ENCODE results near the gene TENM3.

Gene TENM3

DNA sequence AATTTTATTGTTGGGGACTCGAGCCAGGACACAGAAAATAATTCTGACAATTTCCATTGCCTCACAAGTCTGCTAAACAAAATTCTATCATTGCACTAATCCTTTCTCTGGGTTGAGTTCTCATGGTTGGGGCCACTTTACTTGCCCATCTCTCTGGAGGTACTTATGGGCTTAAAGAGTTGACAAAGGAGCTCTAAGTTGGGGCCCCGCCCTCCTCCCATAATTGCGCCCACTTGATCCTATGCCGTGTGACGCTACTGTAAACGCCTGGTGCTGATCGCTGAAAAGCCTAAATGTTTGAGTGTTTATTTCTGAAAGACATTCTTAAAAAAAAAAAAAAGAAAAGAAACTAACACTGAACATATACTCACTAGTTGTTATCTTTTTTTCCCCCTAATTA lies 103.0 kb downstream of the TENM3 start:
- no peaks in the 10 kb centered on the region for H3K9me3 ChIP-seq (ENCODE audit: insufficient read depth, low read length)
- no peak overlapping the region for H3K4me2 ChIP-seq (ENCODE audit: low read length)
- H3K27ac ChIP-seq (ENCODE audit: low read length): no peak overlapping the region
- no peaks in the 10 kb centered on the region for H3K27me3 ChIP-seq (ENCODE audit: low read depth, low read length)
- no peak overlapping the region for H3K4me3 ChIP-seq (ENCODE audit: low read length)
- H2AFZ ChIP-seq (ENCODE audit: low read depth, low read length): no peak overlapping the region
- H3K9ac ChIP-seq (ENCODE audit: low read length): no peak overlapping the region
- TF ChIP-seq CTCF (IDR thresholded peaks at IDR 0.05; ENCODE audit: low read depth, low read length) (no peak), EZH2phosphoT487 (IDR thresholded peaks at IDR 0.05; ENCODE audit: low read depth) (no peak)
- no peaks in the 10 kb centered on the region for H3K79me2 ChIP-seq (ENCODE audit: low read length)
- no peaks in the 10 kb centered on the region for H3K4me1 ChIP-seq (ENCODE audit: low read length)
- H4K20me1 ChIP-seq (ENCODE audit: insufficient read depth, low read length): no peaks in the 10 kb centered on the region
- no peaks in the 10 kb centered on the region for H3K36me3 ChIP-seq (replicated peaks; ENCODE audit: low read depth, low read length)

DNA sequence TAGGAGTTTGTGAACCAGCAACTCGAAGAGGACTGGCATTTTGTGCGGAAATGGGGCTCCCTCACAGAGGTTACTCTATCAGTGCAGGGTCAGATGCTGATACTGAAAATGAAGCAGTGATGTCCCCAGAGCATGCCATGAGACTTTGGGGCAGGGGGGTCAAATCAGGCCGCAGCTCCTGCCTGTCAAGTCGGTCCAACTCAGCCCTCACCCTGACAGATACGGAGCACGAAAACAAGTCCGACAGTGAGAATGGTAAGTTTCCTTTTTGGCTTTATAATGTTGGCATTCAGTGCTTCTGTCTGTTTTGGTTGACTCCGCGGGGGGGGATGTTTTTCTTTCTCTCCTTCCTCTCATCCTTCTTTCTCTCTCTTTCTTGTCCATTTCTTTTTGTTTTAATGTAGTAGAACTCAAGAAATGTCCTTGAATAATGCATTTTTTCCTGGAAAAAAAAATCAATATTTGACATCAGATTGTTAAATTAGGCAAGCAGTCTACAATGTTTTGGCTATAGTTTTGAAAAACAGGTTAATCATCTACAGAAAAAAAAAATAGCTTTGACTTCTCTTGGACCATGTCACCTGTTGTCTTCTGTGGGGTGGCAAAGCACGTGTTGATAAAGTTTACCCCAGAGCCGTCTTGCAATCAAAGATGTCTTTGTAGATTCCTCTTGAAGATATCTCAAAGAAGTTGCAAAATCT lies 103.6 kb downstream of the TENM3 start:
- Histone ChIP-seq H3K4me1 (ENCODE audit: low read length) (no peaks in the 10 kb centered on the region), H3K79me2 (ENCODE audit: low read length) (no peaks in the 10 kb centered on the region), H3K27me3 (ENCODE audit: low read depth, low read length) (no peaks in the 10 kb centered on the region), H2AFZ (ENCODE audit: low read depth, low read length) (no peak overlapping the region), H3K27ac (ENCODE audit: low read length) (no peak overlapping the region), H3K36me3 (replicated peaks; ENCODE audit: low read depth, low read length) (no peaks in the 10 kb centered on the region), H3K4me3 (ENCODE audit: low read length) (no peak overlapping the region), H4K20me1 (ENCODE audit: insufficient read depth, low read length) (no peaks in the 10 kb centered on the region), H3K9ac (ENCODE audit: low read length) (no peak overlapping the region), H3K4me2 (ENCODE audit: low read length) (no peak overlapping the region), H3K9me3 (ENCODE audit: insufficient read depth, low read length) (no peaks in the 10 kb centered on the region)
- TF ChIP-seq EZH2phosphoT487 (IDR thresholded peaks at IDR 0.05; ENCODE audit: low read depth) (no peak), CTCF (IDR thresholded peaks at IDR 0.05; ENCODE audit: low read depth, low read length) (no peak)

DNA sequence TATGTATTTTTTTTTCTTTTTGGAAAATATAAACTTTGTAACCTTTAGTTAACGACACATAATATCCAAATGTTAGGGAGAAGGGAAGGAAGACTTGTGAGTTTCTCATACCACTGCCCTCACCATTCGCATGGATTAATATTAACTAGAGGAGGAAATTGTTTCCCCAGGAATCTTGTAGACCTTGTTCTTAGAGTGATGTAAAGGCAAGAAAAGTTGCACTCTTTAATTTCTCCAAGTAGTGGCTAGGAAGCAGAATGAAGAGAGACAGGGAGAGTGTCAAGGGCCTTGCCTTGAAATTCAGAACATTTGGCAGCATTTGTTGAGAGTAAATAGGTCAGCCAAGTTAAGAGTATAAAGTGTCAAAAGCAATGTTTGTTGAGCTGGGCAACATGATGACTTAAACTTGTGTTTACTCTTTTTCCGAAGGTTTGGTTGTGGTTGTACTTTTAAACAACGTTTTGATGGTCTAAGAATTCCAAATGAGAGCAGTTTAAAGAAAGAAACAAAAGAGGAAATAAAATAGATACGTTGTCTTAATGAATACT lies 105.7 kb downstream of the TENM3 start:
- H3K4me3 ChIP-seq (ENCODE audit: low read length): no peak overlapping the region
- H3K9ac ChIP-seq (ENCODE audit: low read length): no peak overlapping the region
- H2AFZ ChIP-seq (ENCODE audit: low read depth, low read length): no peak overlapping the region
- H3K4me1 ChIP-seq (ENCODE audit: low read length): no peaks in the 10 kb centered on the region
- no peaks in the 10 kb centered on the region for H3K9me3 ChIP-seq (ENCODE audit: insufficient read depth, low read length)
- H3K27me3 ChIP-seq (ENCODE audit: low read depth, low read length): no peaks in the 10 kb centered on the region
- H3K4me2 ChIP-seq (ENCODE audit: low read length): no peak overlapping the region
- no peak for TF ChIP-seq CTCF (IDR thresholded peaks at IDR 0.05; ENCODE audit: low read depth, low read length)
- TF ChIP-seq EZH2phosphoT487 (IDR thresholded peaks at IDR 0.05; ENCODE audit: low read depth): no peak
- no peaks in the 10 kb centered on the region for H3K36me3 ChIP-seq (replicated peaks; ENCODE audit: low read depth, low read length)
- no peak overlapping the region for H3K27ac ChIP-seq (ENCODE audit: low read length)
- H3K79me2 ChIP-seq (ENCODE audit: low read length): no peaks in the 10 kb centered on the region
- no peaks in the 10 kb centered on the region for H4K20me1 ChIP-seq (ENCODE audit: insufficient read depth, low read length)

- H3K36me3 ChIP-seq (replicated peaks; ENCODE audit: low read depth, low read length): no peaks in the 10 kb centered on the region
Measured at GRCh38 chr4:182350041-182350440, 106.8 kb downstream of the TENM3 start.

More at GRCh38 chr4:182350041-182350440, 106.8 kb downstream of the TENM3 start:
- no peak overlapping the region for H3K9ac ChIP-seq (ENCODE audit: low read length)
- no peaks in the 10 kb centered on the region for H3K4me1 ChIP-seq (ENCODE audit: low read length)
- TF ChIP-seq EZH2phosphoT487 (IDR thresholded peaks at IDR 0.05; ENCODE audit: low read depth): no peak
- no peak for TF ChIP-seq CTCF (IDR thresholded peaks at IDR 0.05; ENCODE audit: low read depth, low read length)
- H3K27ac ChIP-seq (ENCODE audit: low read length): no peak overlapping the region
- no peak overlapping the region for H3K4me2 ChIP-seq (ENCODE audit: low read length)
- no peaks in the 10 kb centered on the region for H4K20me1 ChIP-seq (ENCODE audit: insufficient read depth, low read length)
- H3K79me2 ChIP-seq (ENCODE audit: low read length): no peaks in the 10 kb centered on the region
- no peaks in the 10 kb centered on the region for H3K27me3 ChIP-seq (ENCODE audit: low read depth, low read length)
- no peak overlapping the region for H2AFZ ChIP-seq (ENCODE audit: low read depth, low read length)
- no peaks in the 10 kb centered on the region for H3K9me3 ChIP-seq (ENCODE audit: insufficient read depth, low read length)
- no peak overlapping the region for H3K4me3 ChIP-seq (ENCODE audit: low read length)
